ENCODE data around the gene ITIH1. TPM values are rescaled to one million over a fixed set of nuclear protein-coding genes. Genes with fewer than 3 reads are reported as not detected.

The ITIH1 gene
- total and polyA plus RNA-seq, 9 of the 15 experiments (the other 6 are each of a cell fraction or from before 2014, with no cell fraction given): 0.31 TPM; not detected in 8

GRCh38 chr3:52774066-52774713 is 3.2 kb upstream of the ITIH1 start:
- ATAC-seq: no peak
- POLR2A ChIA-PET: interaction anchor here (0.5 kb wide), 2 partner anchors 9 to 95 kb away, joined by 3 read pairs; no protein-coding TSS in a partner anchor

More at GRCh38 chr3:52774066-52774713, 3.2 kb upstream of the ITIH1 start:
- Histone ChIP-seq H3K4me1 (replicated peaks in 1 of 2; ENCODE audit: control insufficient read depth in 2 of 2, insufficient read depth in 2 of 2, low read length in 2 of 2) (peaks cover 3 to 4% of the 10 kb centered on the region in 2 experiments; a peak in 2 of 5 replicates), H3K36me3 (ENCODE audit: control insufficient read depth, insufficient read depth, low read length) (no peaks in the 10 kb centered on the region), H3K9me1 (ENCODE audit: control insufficient read depth, insufficient read depth, low read length) (no peaks in the 10 kb centered on the region), H3K9me3 (replicated peaks; ENCODE audit: control insufficient read depth, insufficient read depth, low read depth, low read length) (no peaks in the 10 kb centered on the region), H3K27ac (ENCODE audit: extremely low read depth, low read depth, low read length) (no peak overlapping the region), H3K9ac (ENCODE audit: insufficient read depth in 1 of 2, low read depth in 2 of 2, low read length in 2 of 2) (no peak overlapping the region), H3K27me3 (ENCODE audit: control insufficient read depth in 2 of 2, insufficient read depth in 2 of 2, low read length in 2 of 2) (peaks cover 0 to 6% of the 10 kb centered on the region in 2 experiments; a peak in 1 of 5 replicates), H4K20me1 (replicated peaks; ENCODE audit: control insufficient read depth, insufficient read depth, low read length) (no peaks in the 10 kb centered on the region), H2AFZ (ENCODE audit: low read depth, low read length) (no peak overlapping the region), H3K79me2 (ENCODE audit: control insufficient read depth, insufficient read depth, low read length) (peaks cover 16% of the 10 kb centered on the region), H3K4me3 (no peak overlapping the region), H3K4me2 (ENCODE audit: insufficient read depth, low read length) (no peak overlapping the region)
- no TSS peak for BruUV-seq (replicated peaks)
- CTCF ChIA-PET (ENCODE audit: low intra/inter-chr PET ratio): no interaction called here
- TF ChIP-seq TEAD2 (tag; IDR thresholded peaks at IDR 0.05) (no peak), KAT7 (CRISPR knock-in tag; IDR thresholded peaks at IDR 0.05; ENCODE audit: borderline replicate concordance) (no peak), NBN (IDR thresholded peaks at IDR 0.05; ENCODE audit: low read depth) (no peak), MIER1 (IDR thresholded peaks at IDR 0.05; ENCODE audit: low read depth) (no peak), DMBX1 (CRISPR knock-in tag; IDR thresholded peaks at IDR 0.05; ENCODE audit: borderline replicate concordance) (no peak), PHTF2 (CRISPR knock-in tag; IDR thresholded peaks at IDR 0.05) (no peak), ZBED1 (IDR thresholded peaks at IDR 0.05) (no peak), NR3C1 (CRISPR knock-in tag; IDR thresholded peaks at IDR 0.05) (no peak), ZNF766 (CRISPR knock-in tag; conservative IDR thresholded peaks at IDR 0.05) (no peak), SMAD2 (IDR thresholded peaks at IDR 0.05; ENCODE audit: low read depth, low read length) (no peak), MAZ (CRISPR knock-in tag; conservative IDR thresholded peaks at IDR 0.05 in 1 of 2, IDR thresholded peaks at IDR 0.05 in 1 of 2) (no peak), FOXA1 (IDR thresholded peaks at IDR 0.05; ENCODE audit: borderline replicate concordance) (no peak), TEAD4 (IDR thresholded peaks at IDR 0.05; ENCODE audit: low read length) (no peak), TEAD4 (CRISPR knock-in tag; IDR thresholded peaks at IDR 0.05; ENCODE audit: borderline replicate concordance) (no peak)
- TF ChIP-seq, protein P1, sequence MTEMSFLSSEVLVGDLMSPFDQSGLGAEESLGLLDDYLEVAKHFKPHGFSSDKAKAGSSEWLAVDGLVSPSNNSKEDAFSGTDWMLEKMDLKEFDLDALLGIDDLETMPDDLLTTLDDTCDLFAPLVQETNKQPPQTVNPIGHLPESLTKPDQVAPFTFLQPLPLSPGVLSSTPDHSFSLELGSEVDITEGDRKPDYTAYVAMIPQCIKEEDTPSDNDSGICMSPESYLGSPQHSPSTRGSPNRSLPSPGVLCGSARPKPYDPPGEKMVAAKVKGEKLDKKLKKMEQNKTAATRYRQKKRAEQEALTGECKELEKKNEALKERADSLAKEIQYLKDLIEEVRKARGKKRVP (CRISPR knock-in tag; IDR thresholded peaks at IDR 0.05): no peak
- TF ChIP-seq, protein P2, sequence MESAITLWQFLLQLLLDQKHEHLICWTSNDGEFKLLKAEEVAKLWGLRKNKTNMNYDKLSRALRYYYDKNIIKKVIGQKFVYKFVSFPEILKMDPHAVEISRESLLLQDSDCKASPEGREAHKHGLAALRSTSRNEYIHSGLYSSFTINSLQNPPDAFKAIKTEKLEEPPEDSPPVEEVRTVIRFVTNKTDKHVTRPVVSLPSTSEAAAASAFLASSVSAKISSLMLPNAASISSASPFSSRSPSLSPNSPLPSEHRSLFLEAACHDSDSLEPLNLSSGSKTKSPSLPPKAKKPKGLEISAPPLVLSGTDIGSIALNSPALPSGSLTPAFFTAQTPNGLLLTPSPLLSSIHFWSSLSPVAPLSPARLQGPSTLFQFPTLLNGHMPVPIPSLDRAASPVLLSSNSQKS (CRISPR knock-in tag; IDR thresholded peaks at IDR 0.05): no peak
- DNase-seq (ENCODE audit: extremely low read depth in 1 of 4, low spot score in 3 of 4) (no peak), FAIRE-seq (no peak)
- in situ Hi-C loops (cut with MboI) (no loop called here), intact Hi-C loops (cut with micrococcal nuclease) (no loop called here)
- 49% methylated on average over 8 of the region's 8 CpGs for WGBS (ENCODE audit: insufficient coverage, low coverage, missing lambda C conversion rate)
